HG02870 (cell line): ENCODE data around the gene KIF26B.
"Not testable (repeated sequence)": the region's sequence is repeated elsewhere in the genome, so short reads cannot be mapped to it uniquely, and the experiment has no call there.

Source experiments
- ATAC-seq: cut with Tn5 transposase; IDR thresholded peaks from one replicate; pipeline ENCODE4 v1.9.1; 2021; ENCODE audit warnings: mild to moderate bottlenecking, moderate library complexity; ENCODE audit not compliant: unreplicated experiment

KIF26B gene

GRCh38 chr1:245663841-245664240 lies 509.1 kb downstream of the KIF26B start:
- ATAC-seq, result no peak

GRCh38 chr1:245666412-245666811 lies 511.6 kb downstream of the KIF26B start:
- ATAC-seq, result no peak

DNA sequence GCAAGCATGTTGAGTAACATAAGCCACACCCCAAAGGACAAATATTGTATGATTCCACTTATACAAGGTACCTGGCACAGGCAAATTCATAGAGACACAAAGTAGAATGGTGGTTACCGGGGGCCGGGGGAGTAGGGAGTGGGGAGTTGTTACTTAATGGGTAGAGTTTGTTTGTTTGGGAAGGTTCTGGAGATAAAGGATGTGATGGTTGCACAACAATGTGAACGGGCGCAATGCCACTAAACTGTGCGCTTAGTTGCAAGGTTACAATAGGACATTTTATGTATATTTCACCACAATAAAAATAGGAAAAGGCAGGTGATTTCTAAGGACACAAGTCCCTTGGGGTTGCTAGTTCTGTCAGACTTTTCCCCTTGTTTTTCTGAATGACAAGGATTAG lies 516.6 kb downstream of the KIF26B start:
- ATAC-seq, result no peak

DNA sequence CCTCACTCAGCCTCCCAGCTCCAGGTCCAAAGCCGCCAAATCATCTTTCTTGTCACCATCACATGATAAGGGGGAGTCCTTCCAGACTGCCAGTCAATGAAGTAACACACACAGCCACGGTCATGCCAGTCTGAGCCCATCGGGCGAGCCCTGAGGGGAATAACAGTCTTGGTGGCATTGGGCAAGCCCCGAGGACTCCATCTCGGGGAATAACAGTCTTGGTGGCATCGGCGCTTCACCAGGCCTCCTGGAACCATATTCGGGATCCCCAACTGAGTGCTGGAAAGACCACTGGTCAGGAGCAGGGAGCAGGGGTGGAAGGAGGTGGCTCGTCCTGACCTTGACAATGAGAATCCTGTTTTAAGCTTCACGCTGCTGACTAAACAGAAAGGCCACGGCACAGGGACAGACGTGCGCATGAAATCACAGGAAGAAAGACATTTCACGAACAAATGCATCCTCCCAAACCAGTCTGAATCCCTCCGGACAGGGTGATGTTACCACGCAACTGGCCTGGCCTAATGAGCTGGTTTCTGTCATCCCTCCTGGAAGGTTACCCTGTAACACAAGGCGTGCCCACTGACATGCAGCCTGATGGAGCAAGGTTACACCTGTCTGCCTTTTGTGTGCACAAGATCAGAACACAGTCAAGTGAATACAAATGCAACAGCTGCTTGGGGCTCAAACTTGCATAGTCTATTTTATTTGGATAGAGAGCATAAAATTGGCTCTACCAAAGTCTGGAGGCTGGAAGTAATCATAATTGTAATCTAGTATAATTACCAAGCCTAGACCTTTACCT lies 517.4 kb downstream of the KIF26B start:
- no peak for ATAC-seq

- ATAC-seq, result not testable (repeated sequence)
Measured at GRCh38 chr1:245672836-245673656, 518.3 kb downstream of the KIF26B start.

DNA sequence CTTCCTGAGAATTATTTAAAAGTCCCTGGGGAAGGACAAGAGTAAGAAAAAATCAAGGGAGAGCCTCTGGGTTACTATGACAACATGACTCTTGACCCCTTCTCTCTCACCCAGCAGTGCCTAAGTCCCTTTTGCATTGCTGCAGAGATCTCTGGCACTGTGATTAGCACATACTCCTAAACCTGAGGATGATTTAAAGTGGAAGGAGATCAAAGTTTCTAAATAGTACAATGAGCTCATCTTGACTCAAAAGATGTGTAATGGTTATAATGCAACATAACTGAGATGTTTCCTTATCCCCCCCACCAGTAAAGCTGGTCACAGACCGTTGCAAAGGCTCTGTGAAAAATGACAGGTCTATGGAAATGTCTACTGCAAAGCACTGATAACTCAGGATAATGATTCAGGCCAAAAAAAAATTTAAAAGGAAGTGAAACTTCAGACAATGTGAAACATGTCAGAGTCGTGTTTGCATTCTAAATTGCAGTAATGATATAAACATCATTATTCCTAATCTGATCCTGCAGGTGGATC lies 519.2 kb downstream of the KIF26B start:
- peak; percentile 66 for ATAC-seq

DNA sequence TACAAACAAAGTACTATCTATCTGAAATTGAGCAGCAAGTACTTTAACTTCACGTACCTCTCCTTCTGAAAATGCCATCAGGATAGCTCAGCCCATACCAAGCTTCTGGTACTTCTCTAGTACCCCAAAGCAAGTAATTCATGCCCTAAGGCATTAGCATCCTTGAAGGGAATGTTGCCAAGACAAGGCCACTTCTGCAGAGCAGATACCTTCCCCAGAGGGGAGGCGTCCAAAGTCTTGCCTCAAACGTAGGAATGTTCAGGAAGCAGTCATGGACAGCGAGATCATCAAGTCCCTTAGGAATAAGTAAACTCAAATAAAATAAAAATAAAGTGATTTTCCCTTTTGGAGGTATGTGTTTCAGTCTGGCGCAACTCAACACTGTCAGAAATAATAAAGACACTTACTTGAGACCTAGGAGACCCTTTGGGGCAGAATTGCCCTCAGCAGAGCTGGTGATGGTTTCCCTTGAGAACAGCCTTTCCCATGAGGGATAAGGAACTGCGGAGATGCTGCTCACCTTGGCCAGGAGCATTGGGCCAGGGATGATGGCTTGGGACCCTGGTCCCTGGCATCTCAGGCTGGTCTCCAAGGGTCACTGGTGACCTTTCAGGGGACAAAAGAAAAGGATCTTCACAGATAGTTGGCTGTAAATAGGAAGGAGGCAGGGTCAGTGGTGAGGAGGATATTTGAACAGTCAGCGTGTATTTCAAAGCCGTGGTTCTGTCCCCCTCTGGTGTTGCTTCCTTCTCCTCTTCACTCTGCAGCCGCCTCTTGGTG lies 522.9 kb downstream of the KIF26B start:
- no peak for ATAC-seq

GRCh38 chr1:245678860-245679411 lies 524.2 kb downstream of the KIF26B start:
- no peak for ATAC-seq

GRCh38 chr1:245679821-245680780 lies 525.3 kb downstream of the KIF26B start:
- no peak for ATAC-seq

DNA sequence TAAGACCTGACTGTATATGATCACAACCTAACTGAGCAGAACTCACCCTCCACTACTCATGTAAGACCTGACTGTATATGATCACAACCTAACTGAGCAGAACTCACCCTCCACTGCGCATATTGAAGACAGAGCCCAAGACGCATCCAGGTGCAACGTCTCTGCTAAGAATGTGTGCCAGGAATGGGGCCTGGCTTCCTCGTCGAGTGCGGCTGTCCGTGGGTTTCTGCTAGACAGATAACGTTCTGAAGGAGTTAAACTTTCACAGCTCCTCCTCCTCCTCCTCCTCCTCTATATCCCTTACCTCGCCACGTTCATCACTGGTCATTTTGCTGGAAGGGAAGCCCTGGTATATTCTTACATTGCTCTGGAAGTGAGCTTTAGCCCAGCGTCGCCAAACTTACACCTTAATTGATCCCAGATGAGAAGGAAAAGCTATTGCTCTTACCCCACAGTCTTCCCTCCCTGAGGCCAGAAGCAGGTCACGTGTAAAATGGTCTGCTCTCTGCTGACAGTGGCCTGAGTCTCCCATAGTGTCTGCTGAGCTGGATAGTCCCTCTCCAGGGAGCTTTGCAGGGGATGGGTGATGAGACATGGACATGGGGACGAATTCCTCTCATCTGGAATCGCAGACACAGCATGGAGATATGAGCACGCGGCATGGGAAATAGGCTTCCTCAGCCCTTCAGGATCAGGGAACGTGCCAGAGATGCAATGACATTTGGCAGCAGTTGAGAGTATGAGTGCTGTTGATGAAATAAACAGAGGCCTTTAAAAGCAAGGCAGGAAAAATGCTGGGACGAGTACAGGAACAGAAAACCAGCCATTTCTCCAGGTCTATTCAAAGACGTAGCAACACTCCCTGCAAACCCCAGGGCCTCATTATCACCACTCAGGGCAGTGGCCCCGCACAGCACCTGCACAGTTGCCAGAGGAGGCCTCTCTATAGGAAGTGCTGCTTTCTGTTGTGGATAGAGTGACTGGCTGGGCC lies 528.1 kb downstream of the KIF26B start:
- ATAC-seq, result no peak

DNA sequence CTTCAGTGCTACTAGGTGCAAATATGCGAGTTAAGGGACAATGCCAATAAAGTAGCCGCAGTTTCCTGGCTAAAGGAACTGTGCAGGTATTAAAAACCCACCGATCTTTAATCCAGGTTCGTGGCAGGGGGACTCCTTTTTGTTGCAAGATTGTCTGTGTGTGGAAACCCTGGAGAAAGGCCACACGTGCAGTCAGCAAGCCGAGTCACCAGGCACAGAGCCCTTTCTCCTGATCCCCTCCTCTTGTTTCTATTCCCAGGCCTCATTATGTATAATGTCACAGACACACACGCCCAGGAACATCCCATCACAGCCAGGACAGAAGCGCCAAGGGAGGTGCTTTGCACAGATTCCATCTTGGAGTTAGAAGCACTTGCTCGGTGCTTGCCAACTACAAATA lies 528.9 kb downstream of the KIF26B start:
- ATAC-seq, result no peak

GRCh38 chr1:245684166-245684565 lies 529.4 kb downstream of the KIF26B start:
- ATAC-seq, result no peak

DNA sequence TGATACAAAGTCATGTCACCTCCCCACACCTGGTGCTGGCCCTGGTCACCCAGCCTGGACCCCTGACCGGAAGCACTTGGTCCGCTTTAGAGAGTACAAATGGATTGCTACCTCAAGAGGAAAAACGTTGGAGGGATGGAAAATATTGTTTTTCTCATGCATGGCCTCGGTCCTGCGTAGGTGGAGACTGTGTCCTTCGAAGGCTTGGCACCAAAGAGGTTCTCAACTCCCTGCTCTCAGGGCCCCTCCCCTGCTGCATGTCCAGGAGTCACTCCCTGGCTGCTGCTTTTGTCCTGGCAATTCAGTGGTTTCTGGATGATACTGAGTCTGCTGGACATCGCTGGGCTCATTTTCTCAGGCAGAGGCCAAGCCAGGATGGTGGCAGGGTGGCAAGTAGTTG lies 529.8 kb downstream of the KIF26B start:
- ATAC-seq, result no peak

DNA sequence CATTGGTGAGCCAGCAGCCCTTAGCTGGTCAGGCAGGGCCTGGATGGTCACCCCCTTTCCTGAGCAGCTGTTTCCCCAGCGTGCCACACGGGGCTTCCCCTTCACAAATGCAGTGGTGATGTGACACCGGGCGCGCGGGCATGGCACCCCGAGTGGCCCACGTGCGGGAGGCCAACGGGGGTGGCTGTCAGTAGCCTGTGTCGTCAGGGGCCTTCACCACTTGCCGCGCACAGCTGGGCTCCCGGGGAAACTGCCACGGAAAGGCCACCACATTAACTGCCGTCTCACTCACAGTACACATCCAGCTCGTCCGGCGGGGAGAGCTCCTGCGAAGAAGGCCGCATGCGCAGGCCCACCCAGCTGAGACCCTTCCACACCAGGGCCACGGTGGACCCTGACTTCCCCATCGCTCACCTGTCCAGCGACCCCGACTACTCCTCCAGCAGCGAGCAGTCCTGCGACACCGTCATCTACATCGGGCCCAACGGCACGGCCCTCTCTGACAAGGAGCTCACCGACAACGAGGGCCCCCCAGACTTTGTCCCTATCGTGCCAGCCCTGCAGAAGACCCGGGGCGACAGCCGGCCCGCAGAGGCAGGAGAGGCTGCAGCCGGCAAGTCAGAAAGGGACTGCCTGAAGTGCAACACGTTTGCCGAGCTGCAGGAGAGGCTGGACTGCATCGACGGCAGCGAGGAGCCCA lies 530.5 kb downstream of the KIF26B start:
- no peak for ATAC-seq

- no peak for ATAC-seq
Measured at GRCh38 chr1:245686006-245686405, 531.2 kb downstream of the KIF26B start.

DNA sequence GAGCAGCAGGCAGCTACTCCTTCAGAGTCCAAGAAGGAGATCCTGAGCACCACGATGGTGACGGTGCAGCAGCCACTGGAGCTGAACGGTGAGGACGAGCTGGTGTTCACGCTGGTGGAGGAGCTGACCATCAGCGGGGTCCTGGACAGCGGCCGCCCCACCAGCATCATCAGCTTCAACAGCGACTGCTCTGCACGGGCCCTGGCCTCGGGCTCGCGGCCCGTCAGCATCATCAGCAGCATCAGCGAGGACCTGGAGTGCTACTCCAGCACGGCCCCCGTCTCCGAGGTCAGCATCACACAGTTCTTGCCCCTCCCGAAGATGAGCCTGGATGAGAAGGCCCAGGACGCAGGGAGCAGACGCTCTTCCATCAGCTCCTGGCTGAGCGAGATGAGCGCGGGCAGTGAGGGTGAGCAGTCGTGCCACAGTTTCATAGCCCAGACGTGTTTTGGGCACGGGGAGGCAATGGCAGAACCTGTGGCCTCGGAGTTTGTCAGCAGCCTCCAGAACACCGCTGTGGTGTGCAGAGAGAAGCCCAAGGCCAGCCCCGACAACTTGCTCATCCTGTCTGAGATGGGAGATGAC lies 531.8 kb downstream of the KIF26B start:
- ATAC-seq, result no peak

DNA sequence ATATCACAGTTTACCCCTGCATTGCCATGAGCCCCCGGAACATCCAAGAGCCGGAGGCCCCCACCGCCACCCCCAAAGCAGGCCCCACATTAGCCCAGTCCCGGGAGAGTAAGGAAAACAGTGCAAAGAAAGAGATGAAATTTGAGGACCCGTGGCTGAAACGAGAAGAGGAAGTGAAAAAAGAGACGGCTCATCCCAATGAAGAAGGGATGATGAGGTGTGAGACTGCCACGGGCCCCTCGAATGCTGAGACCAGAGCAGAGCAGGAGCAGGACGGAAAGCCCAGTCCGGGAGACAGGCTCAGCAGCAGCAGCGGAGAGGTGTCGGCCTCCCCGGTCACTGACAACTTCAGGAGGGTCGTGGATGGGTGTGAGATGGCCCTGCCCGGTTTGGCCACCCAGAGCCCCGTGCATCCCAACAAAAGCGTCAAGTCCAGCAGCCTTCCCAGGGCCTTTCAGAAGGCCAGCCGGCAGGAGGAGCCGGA lies 532.4 kb downstream of the KIF26B start:
- no peak for ATAC-seq
